SK-N-SH (cell line): ENCODE results near the gene TRAT1. TPM values are rescaled to one million over a fixed set of nuclear protein-coding genes. Genes with fewer than 3 reads are reported as not detected.

Experiments
- CTCF ChIA-PET: fragments of 300-600, 350-600 bp; formaldehyde crosslinking; extraction: SDS; loops from one replicate; lab custom pipeline; 2021; lab: Yijun Ruan, JAX
- POLR2A ChIA-PET: fragments of 350-600 bp; sonication (Branson Sonifier 250); formaldehyde crosslinking; extraction: SDS; loops from one replicate; lab custom pipeline; 2020; ENCODE audit warnings: antibody characterized with exemption, inconsistent platforms; lab: Yijun Ruan, JAX
- DNase-seq: peaks from one replicate; pipeline ENCODE4 v3.0.0; 2012
- H2AFZ ChIP-seq: fragments of 200-600 bp; sonication (generic); 2 replicates; pipeline ENCODE4 v1.8.1; 2016; ENCODE audit warnings: antibody characterized with exemption, mild to moderate bottlenecking, low read depth
- H3F3A ChIP-seq: fragments of 200-600 bp; sonication (generic); replicated peaks from 2 replicates; pipeline ENCODE3; 2016; ENCODE audit warnings: antibody characterized with exemption, mild to moderate bottlenecking; ENCODE audit not compliant: insufficient read depth
- H3K27ac ChIP-seq, 2 experiments: fragments of 200-500 bp in 1 of 2; fragments of 200-600 bp in 1 of 2; sonication (Bioruptor generic) in 1 of 2; sonication (generic), shearing (Covaris generic) in 1 of 2; 2 replicates each; pipeline versions ENCODE4 v1.5.1 to v1.6.1; 2014 to 2016; ENCODE audit warnings: low read depth in 2 of 2, inconsistent platforms in 1 of 2, low read length in 1 of 2, mild to moderate bottlenecking in 1 of 2, mixed read lengths in 1 of 2
- H3K27me3 ChIP-seq: fragments of 200-600 bp; sonication (generic), shearing (Covaris generic); 2 replicates; pipeline ENCODE4 v1.6.1; 2016; ENCODE audit warnings: mixed run types; ENCODE audit not compliant: insufficient read depth
- H3K36me3 ChIP-seq, 2 experiments: fragments of 200-500 bp in 1 of 2; fragments of 200-600 bp in 1 of 2; sonication (Bioruptor generic) in 1 of 2; sonication (generic) in 1 of 2; replicated peaks in 1 of 2; 2 replicates each; pipeline versions ENCODE3 to v1.5.1; 2014 to 2016; ENCODE audit warnings: low read length in 1 of 2, mild to moderate bottlenecking in 1 of 2; ENCODE audit not compliant: insufficient read depth in 2 of 2, control insufficient read depth in 1 of 2
- H3K4me1 ChIP-seq, 2 experiments: fragments of 200-500 bp in 1 of 2; fragments of 200-600 bp in 1 of 2; sonication (Bioruptor generic) in 1 of 2; sonication (generic), shearing (Covaris generic) in 1 of 2; 2 replicates each; pipeline versions ENCODE4 v1.5.1 to v1.6.1; 2014 to 2016; ENCODE audit warnings: low read depth in 1 of 2, low read length in 1 of 2, mixed run types in 1 of 2; ENCODE audit not compliant: insufficient read depth in 2 of 2, control insufficient read depth in 1 of 2
- H3K4me2 ChIP-seq: fragments of 200-600 bp; sonication (generic), shearing (Covaris generic); 2 replicates; pipeline ENCODE4 v1.6.1; 2017; ENCODE audit warnings: mixed run types
- H3K4me3 ChIP-seq, 2 experiments: fragments of 200-500 bp in 1 of 2; fragments of 200-600 bp in 1 of 2; sonication (Bioruptor generic) in 1 of 2; sonication (generic), shearing (Covaris generic) in 1 of 2; 2 replicates each; pipeline versions ENCODE4 v1.5.1 to v1.8.1; 2014 to 2016; ENCODE audit warnings: low read depth in 2 of 2, inconsistent platforms in 1 of 2, low read length in 1 of 2, mild to moderate bottlenecking in 1 of 2, mixed read lengths in 1 of 2, moderate library complexity in 1 of 2
- H3K79me2 ChIP-seq: fragments of 200-600 bp; sonication (generic); 2 replicates; pipeline ENCODE4 v1.8.1; 2017; ENCODE audit warnings: mild to moderate bottlenecking; ENCODE audit not compliant: insufficient read depth
- H3K9ac ChIP-seq: fragments of 200-600 bp; sonication (generic); 2 replicates; pipeline ENCODE4 v1.6.1; 2017; ENCODE audit warnings: mixed run types
- H3K9me2 ChIP-seq: fragments of 200-600 bp; sonication (generic); 2 replicates; pipeline ENCODE4 v1.6.1; 2017; ENCODE audit warnings: mixed run types
- H3K9me3 ChIP-seq: fragments of 200-600 bp; sonication (generic); 2 replicates; pipeline ENCODE4 v1.6.1; 2017; ENCODE audit warnings: mixed run types, mild to moderate bottlenecking, moderate library complexity
- H4K20me1 ChIP-seq: fragments of 200-600 bp; sonication (generic); 2 replicates; pipeline ENCODE4 v1.6.1; 2017; ENCODE audit warnings: mild to moderate bottlenecking, mixed run types; ENCODE audit not compliant: insufficient read depth
- CHD2 ChIP-seq: fragments of 150-350 bp; IDR thresholded peaks from 2 replicates; pipeline ENCODE4 v1.6.1; 2018; ENCODE audit warnings: low read length; ENCODE audit not compliant: partially characterized antibody
- EP300 ChIP-seq, 2 experiments: IDR thresholded peaks; 2 replicates each; pipeline versions ENCODE4 v1.4.0 to v1.6.1; 2012; ENCODE audit warnings: borderline replicate concordance in 1 of 2, low read depth in 1 of 2, low read length in 1 of 2
- EZH2phosphoT487 ChIP-seq: fragments of 200-600 bp; sonication (generic); IDR thresholded peaks from 2 replicates; pipeline ENCODE4 v1.6.1; 2017; ENCODE audit warnings: low read depth, mixed run types, mild to moderate bottlenecking, antibody characterized with exemption, moderate library complexity, borderline replicate concordance
- FOSL2 ChIP-seq: IDR thresholded peaks from 2 replicates; pipeline ENCODE4 v1.4.0; 2012; ENCODE audit warnings: low read depth, mild to moderate bottlenecking, moderate library complexity, borderline replicate concordance
- FOXJ3 ChIP-seq: sonication (generic); formaldehyde crosslinking; IDR thresholded peaks from 2 replicates; pipeline ENCODE4 v1.5.1; 2020; ENCODE audit warnings: mild to moderate bottlenecking, missing genetic modification reagents
- GABPA ChIP-seq: IDR thresholded peaks from 2 replicates; pipeline ENCODE4 v1.4.0; 2012; ENCODE audit warnings: low read depth, mild to moderate bottlenecking
- GATA2 ChIP-seq: sonication (generic); formaldehyde crosslinking; IDR thresholded peaks from 2 replicates; pipeline ENCODE4 v1.5.0; 2020; ENCODE audit warnings: mild to moderate bottlenecking, missing genetic modification reagents
- JUND ChIP-seq: IDR thresholded peaks from 2 replicates; pipeline ENCODE4 v1.4.0; 2012
- MXI1 ChIP-seq: IDR thresholded peaks from 2 replicates; pipeline ENCODE4 v1.6.1; 2012; ENCODE audit warnings: mild to moderate bottlenecking, low read depth, low read length, improper control_type of control experiment
- NFIC ChIP-seq: IDR thresholded peaks from 2 replicates; pipeline ENCODE4 v1.4.0; 2012; ENCODE audit warnings: borderline replicate concordance
- NRF1 ChIP-seq: IDR thresholded peaks from 2 replicates; pipeline ENCODE4 v1.6.1; 2012; ENCODE audit warnings: low read depth, mild to moderate bottlenecking, low read length
- POLR2AphosphoS5 ChIP-seq: IDR thresholded peaks from 2 replicates; pipeline ENCODE4 v1.6.1; 2012; ENCODE audit warnings: low read depth, low read length
- RFX5 ChIP-seq: IDR thresholded peaks from 2 replicates; pipeline ENCODE4 v1.6.1; 2012; ENCODE audit warnings: mild to moderate bottlenecking, improper control_type of control experiment, low read length
- RXRA ChIP-seq: IDR thresholded peaks from 2 replicates; pipeline ENCODE4 v1.4.0; 2012; ENCODE audit warnings: low read depth, mild to moderate bottlenecking, borderline replicate concordance
- SMC3 ChIP-seq: IDR thresholded peaks from 2 replicates; pipeline ENCODE4 v1.6.1; 2012; ENCODE audit warnings: low read depth, low read length, improper control_type of control experiment
- TAF1 ChIP-seq: IDR thresholded peaks from 2 replicates; pipeline ENCODE4 v1.6.1; 2012; ENCODE audit warnings: low read depth, mild to moderate bottlenecking, low read length, moderate library complexity, borderline replicate concordance
- TEAD4 ChIP-seq: IDR thresholded peaks from 2 replicates; pipeline ENCODE4 v1.4.0; 2012; ENCODE audit warnings: mild to moderate bottlenecking, borderline replicate concordance; ENCODE audit not compliant: insufficient read depth
- USF2 ChIP-seq: fragments of 150-350 bp; IDR thresholded peaks from 2 replicates; pipeline ENCODE4 v1.6.1; 2017; ENCODE audit warnings: antibody characterized with exemption, low read length, low read depth, borderline replicate concordance
- YY1 ChIP-seq: IDR thresholded peaks from 2 replicates; pipeline ENCODE4 v1.4.0; 2012; ENCODE audit warnings: low read depth, mild to moderate bottlenecking
- WGBS: methylation state at CpG from one replicate; pipeline ENCODE4 v1.1.6; 2017; ENCODE audit warnings: low lambda C conversion rate; 5-methylcytosine and 5-hydroxymethylcytosine counted together
- polyA plus RNA-seq, 3 experiments: library from polyadenylated mRNA; depleted of rRNA; stranded (reverse); fragments of >200 nt; gene quantifications; 2 replicates each; pipeline ENCODE4 v1.2.3, GENCODE V29; 2012
- TF ChIP-seq, protein P1 (sequence below): fragments of 150-350 bp; IDR thresholded peaks from 2 replicates; pipeline ENCODE4 v1.6.1; 2016; ENCODE audit warnings: mild to moderate bottlenecking, low read depth, low read length
- TF ChIP-seq, protein P2 (sequence below): fragments of 200-600 bp; sonication (generic); IDR thresholded peaks from 2 replicates; pipeline ENCODE4 v1.6.1; 2017; ENCODE audit warnings: antibody characterized with exemption, mild to moderate bottlenecking, moderate library complexity

TRAT1 gene
- polyA plus RNA-seq, 1 of the 3 experiments (the other 2 are of a cell fraction): not detected

GRCh38 chr3:108849075-108849474 is 26.5 kb downstream of the TRAT1 start:
- WGBS: 33% methylated on average over 1 of the region's 1 CpG
- Histone ChIP-seq H3K9me3 (no peaks in the 10 kb centered on the region), H3K4me2 (no peak overlapping the region), H3K27me3 (no peaks in the 10 kb centered on the region; the same call in 1 of the 2 replicates), H3K4me1 (no peaks in the 10 kb centered on the region), H3K79me2 (no peaks in the 10 kb centered on the region), H3K4me3 (no peak overlapping the region), H3K36me3 (no peaks in the 10 kb centered on the region), H3K27ac (no peak overlapping the region), H3K9ac (no peak overlapping the region), H3K9me2 (no peaks in the 10 kb centered on the region), H4K20me1 (no peaks in the 10 kb centered on the region), H2AFZ (no peak overlapping the region), H3F3A (no peaks in the 10 kb centered on the region)
- no peak for DNase-seq
- TF ChIP-seq RFX5 (no peak), FOSL2 (no peak), SMC3 (no peak), NRF1 (no peak), GATA2 (CRISPR knock-in tag) (no peak), EP300 (IDR thresholded peaks at IDR 0.05; ENCODE audit: borderline replicate concordance in 1 of 2, low read depth in 1 of 2, low read length in 1 of 2) (no peak), GABPA (no peak), NFIC (no peak), USF2 (no peak), TEAD4 (no peak), TAF1 (no peak), JUND (no peak)
- ChIA-PET POLR2A (no interaction called here), CTCF (interaction anchor here (1.0 to 1.1 kb wide), 2 partner anchors 10 to 70 kb away, joined by 3 read pairs; no protein-coding TSS in a partner anchor)

DNA sequence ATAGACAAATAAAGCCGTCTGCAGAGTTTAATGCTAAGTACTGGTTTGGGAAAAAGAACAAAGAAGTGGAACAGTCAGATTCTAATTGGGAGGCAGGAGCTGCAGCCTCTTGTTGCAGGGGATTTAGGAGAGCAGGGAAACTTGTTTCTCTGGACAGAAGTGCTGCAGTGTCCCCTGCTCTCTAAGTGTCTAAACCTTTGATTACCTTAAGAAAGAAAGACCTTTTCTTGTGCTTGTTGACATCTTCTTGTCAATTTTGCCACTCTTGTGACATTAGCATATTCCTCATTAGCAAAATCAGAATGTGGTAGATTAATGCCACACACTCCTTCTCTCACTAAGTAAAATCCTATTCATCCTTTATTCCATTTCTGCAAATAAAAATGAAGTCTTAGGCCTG is 38.8 kb downstream of the TRAT1 start:
- Histone ChIP-seq H3K4me1 (peaks cover 0 to 4% of the 10 kb centered on the region in 2 experiments; a peak in 1 of 4 replicates), H3K9me2 (no peaks in the 10 kb centered on the region), H3F3A (peaks cover 3% of the 10 kb centered on the region), H3K9me3 (no peaks in the 10 kb centered on the region), H3K9ac (no peak overlapping the region), H3K36me3 (no peaks in the 10 kb centered on the region), H3K27ac (no peak overlapping the region), H3K79me2 (no peaks in the 10 kb centered on the region), H3K27me3 (no peaks in the 10 kb centered on the region), H2AFZ (no peak overlapping the region), H3K4me2 (no peak overlapping the region), H3K4me3 (no peak overlapping the region), H4K20me1 (no peaks in the 10 kb centered on the region)
- POLR2A ChIA-PET: no interaction called here
- TF ChIP-seq POLR2AphosphoS5 (no peak), CHD2 (no peak), RFX5 (no peak), YY1 (no peak), SMC3 (no peak), EZH2phosphoT487 (no peak), MXI1 (no peak), TAF1 (no peak), NFIC (no peak), RXRA (no peak), FOXJ3 (CRISPR knock-in tag) (no peak)
- TF ChIP-seq, protein P1, sequence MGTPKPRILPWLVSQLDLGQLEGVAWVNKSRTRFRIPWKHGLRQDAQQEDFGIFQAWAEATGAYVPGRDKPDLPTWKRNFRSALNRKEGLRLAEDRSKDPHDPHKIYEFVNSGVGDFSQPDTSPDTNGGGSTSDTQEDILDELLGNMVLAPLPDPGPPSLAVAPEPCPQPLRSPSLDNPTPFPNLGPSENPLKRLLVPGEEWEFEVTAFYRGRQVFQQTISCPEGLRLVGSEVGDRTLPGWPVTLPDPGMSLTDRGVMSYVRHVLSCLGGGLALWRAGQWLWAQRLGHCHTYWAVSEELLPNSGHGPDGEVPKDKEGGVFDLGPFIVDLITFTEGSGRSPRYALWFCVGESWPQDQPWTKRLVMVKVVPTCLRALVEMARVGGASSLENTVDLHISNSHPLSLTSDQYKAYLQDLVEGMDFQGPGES: no peak
- TF ChIP-seq, protein P2, sequence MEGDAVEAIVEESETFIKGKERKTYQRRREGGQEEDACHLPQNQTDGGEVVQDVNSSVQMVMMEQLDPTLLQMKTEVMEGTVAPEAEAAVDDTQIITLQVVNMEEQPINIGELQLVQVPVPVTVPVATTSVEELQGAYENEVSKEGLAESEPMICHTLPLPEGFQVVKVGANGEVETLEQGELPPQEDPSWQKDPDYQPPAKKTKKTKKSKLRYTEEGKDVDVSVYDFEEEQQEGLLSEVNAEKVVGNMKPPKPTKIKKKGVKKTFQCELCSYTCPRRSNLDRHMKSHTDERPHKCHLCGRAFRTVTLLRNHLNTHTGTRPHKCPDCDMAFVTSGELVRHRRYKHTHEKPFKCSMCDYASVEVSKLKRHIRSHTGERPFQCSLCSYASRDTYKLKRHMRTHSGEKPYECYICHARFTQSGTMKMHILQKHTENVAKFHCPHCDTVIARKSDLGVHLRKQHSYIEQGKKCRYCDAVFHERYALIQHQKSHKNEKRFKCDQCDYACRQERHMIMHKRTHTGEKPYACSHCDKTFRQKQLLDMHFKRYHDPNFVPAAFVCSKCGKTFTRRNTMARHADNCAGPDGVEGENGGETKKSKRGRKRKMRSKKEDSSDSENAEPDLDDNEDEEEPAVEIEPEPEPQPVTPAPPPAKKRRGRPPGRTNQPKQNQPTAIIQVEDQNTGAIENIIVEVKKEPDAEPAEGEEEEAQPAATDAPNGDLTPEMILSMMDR: no peak
- no peak for DNase-seq
- CTCF ChIA-PET: no interaction called here
- WGBS: 80% methylated on average over 1 of the region's 1 CpG
